ENCODE measurements around the gene RND2. TPM values are rescaled to one million over a fixed set of nuclear protein-coding genes. Genes with fewer than 3 reads are reported as not detected.
"Not testable (repeated sequence)": the region's sequence is repeated elsewhere in the genome, so short reads cannot be mapped to it uniquely, and the experiment has no call there.

RND2 gene
- total RNA-seq (ENCODE audit: low replicate concordance), result 3.3 and 7.1 TPM in 2 replicates
- long read RNA-seq, full-length matches to known transcripts, result 2 of 13 reads
- long read RNA-seq, partial matches to known transcripts, result 1 of 13 reads
- long read RNA-seq, other reads (novel, unspliced or antisense), result 10 of 13 reads

GRCh38 chr17:43024407-43025289, at the start of gene RND2:
Gene RND2 (plus strand): TSS chr17:43025231. CDS start chr17:43025348, 117 bp downstream.
- Mint-ChIP-seq H3K4me3 (peak within 1 kb of the TSS; percentile 93), H3K27ac (peak within 1 kb of the TSS; percentile 92), H3K36me3 (no peaks in the 10 kb centered on the region), H3K27me3 (peaks cover 4% of the 10 kb centered on the region), H3K4me1 (ENCODE audit: unreplicated experiment) (peaks cover 19% of the 10 kb centered on the region), H3K9me3 (no peaks in the 10 kb centered on the region)
- peak; percentile 89 for DNase-seq (ENCODE audit: extremely low spot score, unreplicated experiment)
- TF ChIP-seq CTCF (conservative IDR thresholded peaks at IDR 0.05), result peak; percentile 82

GRCh38 chr17:42975265-42975664, 49.8 kb upstream of the RND2 start:
- H3K4me1 Mint-ChIP-seq (ENCODE audit: unreplicated experiment), result peaks cover 4% of the 10 kb centered on the region
- H3K27ac Mint-ChIP-seq, result peak overlapping the region; percentile 10
- no peak for TF ChIP-seq CTCF (conservative IDR thresholded peaks at IDR 0.05)
- no peak overlapping the region for H3K4me3 Mint-ChIP-seq
- H3K36me3 Mint-ChIP-seq, result no peaks in the 10 kb centered on the region
- H3K9me3 Mint-ChIP-seq, result no peaks in the 10 kb centered on the region
- no peaks in the 10 kb centered on the region for H3K27me3 Mint-ChIP-seq
- DNase-seq (ENCODE audit: extremely low spot score, unreplicated experiment), result no peak

GRCh38 chr17:42975701-42976100, 49.3 kb upstream of the RND2 start:
- H3K36me3 Mint-ChIP-seq, H3K27me3 Mint-ChIP-seq: not testable (repeated sequence)

GRCh38 chr17:42979511-42980273, 45.3 kb upstream of the RND2 start, which contains the start of gene PTGES3L:
Gene PTGES3L (minus strand): TSS chr17:42980080. CDS start chr17:42980053, 27 bp downstream.
- peaks cover 13% of the 10 kb centered on the region for H3K4me1 Mint-ChIP-seq (ENCODE audit: unreplicated experiment)
- DNase-seq (ENCODE audit: extremely low spot score, unreplicated experiment), result no peak

More at GRCh38 chr17:42975701-42976100, 49.3 kb upstream of the RND2 start:
- not testable (repeated sequence) for H3K9me3 Mint-ChIP-seq; H3K27ac Mint-ChIP-seq; H3K4me1 Mint-ChIP-seq (ENCODE audit: unreplicated experiment); DNase-seq (ENCODE audit: extremely low spot score, unreplicated experiment); H3K4me3 Mint-ChIP-seq

GRCh38 chr17:42980274-42980765, 44.7 kb upstream of the RND2 start, which contains the start of gene RUNDC1:
Gene RUNDC1 (plus strand): TSS chr17:42980565. CDS start chr17:42980577, 12 bp downstream.
- peak within 1 kb of the TSS; percentile 98 for H3K27ac Mint-ChIP-seq
- TF ChIP-seq CTCF (conservative IDR thresholded peaks at IDR 0.05), result no peak
- peak; percentile 92 for DNase-seq (ENCODE audit: extremely low spot score, unreplicated experiment)
- peaks cover 13% of the 10 kb centered on the region for H3K4me1 Mint-ChIP-seq (ENCODE audit: unreplicated experiment)
- H3K27me3 Mint-ChIP-seq, result no peaks in the 10 kb centered on the region
- no peaks in the 10 kb centered on the region for H3K9me3 Mint-ChIP-seq
- H3K36me3 Mint-ChIP-seq, result peaks cover 5% of the 10 kb centered on the region
- H3K4me3 Mint-ChIP-seq, result peak within 1 kb of the TSS; percentile 99

More at GRCh38 chr17:42979511-42980273, 45.3 kb upstream of the RND2 start, which contains the start of gene PTGES3L:
- no peaks in the 10 kb centered on the region for H3K9me3 Mint-ChIP-seq
- H3K27me3 Mint-ChIP-seq, result no peaks in the 10 kb centered on the region
- TF ChIP-seq CTCF (conservative IDR thresholded peaks at IDR 0.05), result no peak
- peaks cover 5% of the 10 kb centered on the region for H3K36me3 Mint-ChIP-seq
- H3K4me3 Mint-ChIP-seq, result peak within 1 kb of the TSS; percentile 99
- H3K27ac Mint-ChIP-seq, result peak within 1 kb of the TSS; percentile 98
